T-cell (primary cell): ENCODE data around the gene GLI2. TPM values are rescaled to one million over a fixed set of nuclear protein-coding genes. Genes with fewer than 3 reads are reported as not detected.

Experiments used
- ATAC-seq, 4 experiments: fragments of 200-7000 bp in 3 of 4; fragments of 150-1000 bp in 1 of 4; cut with Tn5 transposase; replicated peaks in 1 of 4; 1 replicate in 3 of 4; 2 replicates in 1 of 4; pipeline ENCODE4 v1.10.0; 2021; ENCODE audit warnings: moderate library complexity in 3 of 4, mild to moderate bottlenecking in 2 of 4, moderate number of reproducible peaks in 1 of 4
- CTCF ChIA-PET, 2 donors: fragments of 300-600 bp; sonication (Branson Sonifier 250); formaldehyde crosslinking; loops; one replicate each; lab custom pipeline; 2022; ENCODE audit warnings: antibody characterized with exemption in 2 of 2; lab: Charles Lee
- POLR2A ChIA-PET, 2 donors: fragments of 300-600 bp; sonication (Branson Sonifier 250); formaldehyde crosslinking; loops; one replicate each; lab custom pipeline; 2022; ENCODE audit warnings: antibody characterized with exemption in 2 of 2; lab: Charles Lee
- DNase-seq, 35 experiments: peaks; one replicate each; pipeline versions ENCODE4 v3.0.0 to v3.0.0-alpha.2; 2013 to 2023
- H3K27ac ChIP-seq: one replicate; pipeline ENCODE4 v1.5.1; 2013; ENCODE audit warnings: low read length
- H3K27me3 ChIP-seq, 2 experiments: replicated peaks in 1 of 2; 1 replicate in 1 of 2; 2 replicates in 1 of 2; pipeline versions ENCODE4 v1.6.1 to v1.7.0; 2013; ENCODE audit warnings: low read length in 1 of 2, mixed read lengths in 1 of 2; ENCODE audit not compliant: control insufficient read depth in 2 of 2, insufficient read depth in 2 of 2; ENCODE audit errors: extremely low read depth in 1 of 2
- H3K36me3 ChIP-seq, 2 donors: 1 replicate in 1 of 2; 2 replicates in 1 of 2; pipeline versions ENCODE4 v1.6.1 to v1.7.0; 2013; ENCODE audit warnings: low read length in 1 of 2; ENCODE audit not compliant: control insufficient read depth in 2 of 2, insufficient read depth in 1 of 2; ENCODE audit errors: extremely low read depth in 1 of 2
- H3K4me1 ChIP-seq, 2 experiments: 1 replicate in 1 of 2; 2 replicates in 1 of 2; pipeline versions ENCODE4 v1.6.1 to v1.7.0; 2013; ENCODE audit warnings: low read length in 2 of 2, mixed read lengths in 1 of 2; ENCODE audit not compliant: insufficient read depth in 2 of 2, control insufficient read depth in 1 of 2; ENCODE audit errors: extremely low read depth in 1 of 2
- H3K4me3 ChIP-seq, 2 donors: 1 replicate in 1 of 2; 2 replicates in 1 of 2; pipeline versions ENCODE4 v1.5.1 to v1.7.0; 2013; ENCODE audit warnings: mild to moderate bottlenecking in 2 of 2, low read length in 1 of 2, moderate library complexity in 1 of 2; ENCODE audit not compliant: control insufficient read depth in 1 of 2; ENCODE audit errors: extremely low read depth in 1 of 2
- H3K9me3 ChIP-seq: 2 replicates; pipeline ENCODE4 v1.7.0; 2013
- H3K27ac Mint-ChIP-seq, 2 donors: one replicate each; pipeline ENCODE4 v1.8.0; 2020 to 2021; ENCODE audit warnings: mild to moderate bottlenecking in 2 of 2, mixed read lengths in 2 of 2
- H3K27me3 Mint-ChIP-seq, 2 donors: one replicate each; pipeline ENCODE4 v1.8.0; 2021 to 2022; ENCODE audit warnings: mixed read lengths in 2 of 2
- H3K36me3 Mint-ChIP-seq: one replicate; pipeline ENCODE4 v1.8.0; 2021; ENCODE audit warnings: mixed read lengths
- H3K4me1 Mint-ChIP-seq, 3 donors: one replicate each; pipeline ENCODE4 v1.8.0; 2020 to 2022; ENCODE audit warnings: mixed read lengths in 3 of 3, mild to moderate bottlenecking in 1 of 3
- H3K4me3 Mint-ChIP-seq, 3 donors: one replicate each; pipeline ENCODE4 v1.8.0; 2020 to 2022; ENCODE audit warnings: mild to moderate bottlenecking in 3 of 3, mixed read lengths in 3 of 3, moderate library complexity in 3 of 3
- H3K9me3 Mint-ChIP-seq, 3 donors: one replicate each; pipeline ENCODE4 v1.8.0; 2020 to 2022; ENCODE audit warnings: mixed read lengths in 3 of 3
- whole genome bisulfite sequencing: methylation state at CpG from one replicate; pipeline ENCODE4 v1.1.5; 2013; ENCODE audit warnings: missing lambda C conversion rate; ENCODE audit not compliant: insufficient coverage; 5-methylcytosine and 5-hydroxymethylcytosine counted together
- total RNA-seq, 35 experiments: library from RNA in 6 of 35; stranded (reverse) in 6 of 35; fragments of 120-200 nt in 1 of 35; gene quantifications; one replicate each; pipeline versions ENCODE4 v1.2.1 to v1.2.4 and lab custom pipeline; 2013 to 2026

GLI2 gene
- total RNA-seq, 5 donors from 2014 or later (not counting 1 experiment from before 2014, with no cell fraction given), result 0.25 TPM; not detected in 4

DNA sequence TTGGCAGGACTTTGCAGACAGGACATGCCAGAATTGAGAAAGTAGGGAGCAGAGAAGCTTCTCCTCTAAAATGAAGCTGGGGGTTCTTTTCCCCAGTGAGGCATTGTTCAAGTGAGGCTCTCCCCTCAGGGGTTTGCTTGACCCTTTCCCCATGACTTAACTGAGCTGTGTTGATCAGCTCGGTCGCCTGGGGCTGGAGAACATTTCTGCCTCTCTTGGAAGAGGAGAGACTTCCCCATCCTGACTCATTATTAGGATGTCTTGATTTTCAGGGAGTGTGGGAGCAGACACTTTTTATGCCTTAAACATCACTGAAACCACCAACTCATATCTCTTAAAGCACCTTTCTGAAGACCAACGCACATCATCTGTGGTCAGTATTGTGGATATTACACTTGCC, 27.9 kb upstream of the GLI2 start:
- WGBS, result no CpG with 5 or more reads among the region's 3 CpGs
- no peaks in the 10 kb centered on the region for H3K36me3 Mint-ChIP-seq
- no peaks in the 10 kb centered on the region for H3K36me3 ChIP-seq

DNA sequence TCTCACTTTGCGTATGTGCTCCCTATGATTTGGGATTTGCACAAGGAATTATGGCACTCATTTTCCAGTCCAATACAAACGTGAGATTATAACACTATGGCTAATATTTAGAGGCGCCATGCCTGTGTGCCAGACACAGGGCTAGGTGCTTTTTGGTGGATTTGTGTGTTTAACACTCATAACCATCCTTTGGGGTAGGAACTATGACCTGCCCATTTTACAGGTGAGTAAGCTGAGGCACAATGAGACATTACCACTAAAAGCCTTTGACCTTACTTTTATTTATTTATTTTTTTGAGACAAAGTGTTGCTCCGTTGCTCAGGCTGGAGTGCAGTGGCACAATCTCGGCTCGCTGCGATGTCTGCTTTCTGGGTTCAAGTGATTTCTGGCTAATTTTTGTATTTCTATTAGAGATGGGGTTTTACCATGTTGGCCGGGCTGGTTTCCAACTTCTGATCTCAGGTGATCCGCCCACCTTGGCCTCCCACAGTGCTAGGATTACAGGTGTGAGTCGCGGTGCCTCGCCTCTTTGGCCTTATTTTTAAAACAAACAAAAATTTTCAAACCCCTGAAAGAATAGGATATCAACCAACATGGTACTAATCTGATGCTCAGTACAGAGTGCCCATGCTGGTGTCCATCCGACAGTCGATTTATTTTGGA, 26.6 kb upstream of the GLI2 start:
- H3K27ac ChIP-seq, result no peak overlapping the region
- Mint-ChIP-seq H3K4me1 (no peaks in the 10 kb centered on the region), H3K36me3 (no peaks in the 10 kb centered on the region), H3K4me3 (no peak overlapping the region), H3K27ac (no peak overlapping the region), H3K9me3 (no peaks in the 10 kb centered on the region), H3K27me3 (peaks cover 9 to 12% of the 10 kb centered on the region in 2 donors)
- no peaks in the 10 kb centered on the region for H3K36me3 ChIP-seq
- no peak for DNase-seq
- ChIA-PET CTCF (no interaction called here), POLR2A (no interaction called here)
- no peaks in the 10 kb centered on the region for H3K4me1 ChIP-seq
- no peak overlapping the region for H3K4me3 ChIP-seq
- no peak for ATAC-seq
- 86% methylated on average over 8 of the region's 14 CpGs for WGBS
- H3K9me3 ChIP-seq, result no peaks in the 10 kb centered on the region
- H3K27me3 ChIP-seq, result peaks cover 0 to 13% of the 10 kb centered on the region in 2 experiments

More for the DNA sequence above, 27.9 kb upstream of the GLI2 start:
- Histone ChIP-seq H3K4me1 (no peaks in the 10 kb centered on the region), H3K27ac (no peak overlapping the region), H3K4me3 (no peak overlapping the region), H3K27me3 (peaks cover 0 to 12% of the 10 kb centered on the region in 2 experiments), H3K9me3 (no peaks in the 10 kb centered on the region)
- CTCF ChIA-PET, result interaction anchor here in 1 of 2 donors (1.3 kb wide), 1 partner anchor 27 kb away, joined by 4 read pairs; no protein-coding TSS in a partner anchor
- POLR2A ChIA-PET, result no interaction called here
- no peak overlapping the region for H3K4me3 Mint-ChIP-seq
- H3K27me3 Mint-ChIP-seq, result peaks cover 10 to 13% of the 10 kb centered on the region in 2 donors
- no peak for DNase-seq
- H3K9me3 Mint-ChIP-seq, result no peaks in the 10 kb centered on the region
- H3K27ac Mint-ChIP-seq, result no peak overlapping the region
- ATAC-seq, result no peak
- no peaks in the 10 kb centered on the region for H3K4me1 Mint-ChIP-seq

DNA sequence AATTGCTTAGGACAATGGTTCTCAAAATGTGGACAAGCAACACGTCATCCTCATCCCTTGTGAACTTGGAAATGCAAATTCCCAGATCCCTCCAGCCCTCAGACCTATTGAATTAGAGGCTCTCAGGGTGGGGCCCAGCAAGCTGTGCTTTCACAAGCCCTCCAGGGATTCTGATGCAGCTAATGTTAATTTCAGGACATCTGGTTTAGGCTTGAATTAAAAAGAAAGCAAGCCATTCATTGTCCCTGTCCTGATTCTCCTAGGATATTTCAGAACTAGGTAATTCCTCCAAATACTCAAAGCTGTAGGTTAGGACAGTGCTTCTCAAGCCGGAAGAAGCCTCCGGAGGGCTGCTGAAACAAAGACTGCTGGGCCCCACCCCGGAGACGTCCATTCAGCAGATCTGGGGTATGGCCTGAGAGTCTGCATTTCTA, 26.0 kb upstream of the GLI2 start:
- CTCF ChIA-PET, result no interaction called here
- 55% methylated on average over 2 of the region's 5 CpGs for WGBS

DNA sequence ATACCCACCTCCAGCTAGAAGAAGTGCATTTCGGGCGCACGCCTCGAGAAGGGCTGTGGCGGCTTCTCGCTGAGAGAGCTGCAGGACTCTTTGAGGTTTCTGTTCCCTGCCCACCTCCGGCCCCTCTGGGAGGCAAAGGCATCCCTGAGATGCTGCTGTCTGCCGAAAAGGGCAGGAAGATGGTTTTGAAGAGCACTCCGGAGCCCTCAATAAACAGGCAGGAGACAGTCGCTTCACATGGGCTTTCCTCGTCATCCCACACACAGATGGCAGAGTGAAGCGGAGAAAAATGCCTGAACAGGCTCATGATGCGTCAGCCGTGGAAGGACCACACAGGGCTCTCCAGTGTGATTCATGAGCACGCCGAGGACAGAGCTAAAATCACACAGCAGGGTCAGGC, 25.4 kb upstream of the GLI2 start:
- CTCF ChIA-PET, result interaction anchor here in 1 of 2 donors (0.6 kb wide), 1 partner anchor 9 kb away, joined by 5 read pairs; no protein-coding TSS in a partner anchor
- H3K4me3 Mint-ChIP-seq, result no peak overlapping the region
- Histone ChIP-seq H3K4me1 (no peaks in the 10 kb centered on the region), H3K27ac (no peak overlapping the region), H3K4me3 (no peak overlapping the region), H3K9me3 (no peaks in the 10 kb centered on the region), H3K27me3 (peaks cover 0 to 11% of the 10 kb centered on the region in 2 experiments), H3K36me3 (no peaks in the 10 kb centered on the region)
- DNase-seq (no peak), ATAC-seq (no peak)
- peaks cover 14 to 16% of the 10 kb centered on the region in 2 donors for H3K27me3 Mint-ChIP-seq
- H3K27ac Mint-ChIP-seq, result no peak overlapping the region
- WGBS, result 85% methylated on average over 16 of the region's 16 CpGs
- no peaks in the 10 kb centered on the region for H3K4me1 Mint-ChIP-seq
- no peaks in the 10 kb centered on the region for H3K36me3 Mint-ChIP-seq
- POLR2A ChIA-PET, result no interaction called here
- no peaks in the 10 kb centered on the region for H3K9me3 Mint-ChIP-seq

More for the DNA sequence above, 26.0 kb upstream of the GLI2 start:
- H3K27ac Mint-ChIP-seq, result no peak overlapping the region
- Histone ChIP-seq H3K27ac (no peak overlapping the region), H3K4me1 (no peaks in the 10 kb centered on the region), H3K9me3 (no peaks in the 10 kb centered on the region), H3K27me3 (peaks cover 0 to 14% of the 10 kb centered on the region in 2 experiments), H3K4me3 (no peak overlapping the region), H3K36me3 (no peaks in the 10 kb centered on the region)
- POLR2A ChIA-PET, result no interaction called here
- H3K9me3 Mint-ChIP-seq, result no peaks in the 10 kb centered on the region
- ATAC-seq (no peak), DNase-seq (no peak)
- H3K36me3 Mint-ChIP-seq, result no peaks in the 10 kb centered on the region
- H3K4me3 Mint-ChIP-seq, result no peak overlapping the region
- H3K4me1 Mint-ChIP-seq, result no peaks in the 10 kb centered on the region
- peaks cover 13 to 15% of the 10 kb centered on the region in 2 donors for H3K27me3 Mint-ChIP-seq

DNA sequence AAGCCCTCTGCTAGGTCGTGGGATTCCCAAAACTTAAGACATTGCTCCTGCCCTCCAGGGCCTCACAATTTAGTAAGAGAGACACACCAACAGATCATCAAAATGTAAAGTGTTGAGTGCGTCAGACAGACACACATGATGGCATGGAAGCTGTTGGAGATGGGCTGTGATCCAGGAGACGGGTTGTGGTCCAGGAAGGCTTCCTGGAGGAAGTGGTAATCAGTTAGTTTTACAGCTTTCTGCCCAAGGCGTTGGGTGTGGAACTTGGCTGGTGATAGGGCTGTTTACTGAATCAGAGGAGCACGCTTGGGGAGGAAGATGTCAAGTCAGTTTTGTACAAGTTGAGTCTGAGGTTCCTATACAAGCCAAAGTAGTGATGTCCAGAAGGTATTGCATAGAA, 24.0 kb upstream of the GLI2 start:
- DNase-seq (no peak), ATAC-seq (no peak)
- Mint-ChIP-seq H3K9me3 (no peaks in the 10 kb centered on the region), H3K4me1 (no peaks in the 10 kb centered on the region), H3K27me3 (peaks cover 14 to 17% of the 10 kb centered on the region in 2 donors), H3K27ac (no peak overlapping the region), H3K36me3 (no peaks in the 10 kb centered on the region), H3K4me3 (no peak overlapping the region)
- H3K9me3 ChIP-seq, result no peaks in the 10 kb centered on the region
- no peak overlapping the region for H3K27ac ChIP-seq
- CTCF ChIA-PET, result no interaction called here
- no peaks in the 10 kb centered on the region for H3K36me3 ChIP-seq
- no peak overlapping the region for H3K4me3 ChIP-seq
- WGBS, result 48% methylated on average over 4 of the region's 5 CpGs
- no peaks in the 10 kb centered on the region for H3K4me1 ChIP-seq
- POLR2A ChIA-PET, result no interaction called here
- peaks cover 0 to 12% of the 10 kb centered on the region in 2 experiments for H3K27me3 ChIP-seq

DNA sequence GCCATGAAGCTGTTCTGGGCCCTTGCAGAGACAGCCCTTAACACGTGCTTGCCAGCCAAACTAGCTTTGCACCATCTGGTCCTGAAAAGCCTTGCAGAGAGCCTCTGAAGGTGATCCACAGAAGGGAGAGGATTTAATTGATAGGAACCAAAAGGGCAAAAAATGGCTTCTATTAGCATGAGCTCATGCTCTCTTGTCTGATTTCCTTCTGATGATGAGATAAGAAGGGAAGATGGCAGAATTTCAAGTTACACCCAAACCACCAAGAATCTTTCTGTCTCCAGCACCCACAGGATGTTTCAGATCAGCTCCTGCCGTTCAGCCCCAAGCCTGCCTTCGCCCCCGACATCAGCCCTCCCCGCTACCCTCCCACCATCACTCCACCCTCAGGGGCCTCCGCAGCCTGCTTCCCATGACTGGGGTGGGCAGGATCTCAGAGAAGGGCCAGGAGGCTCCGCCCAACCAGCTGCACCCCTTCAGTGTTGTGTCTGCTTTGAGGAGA, 23.4 kb upstream of the GLI2 start:
- Histone ChIP-seq H3K9me3 (no peaks in the 10 kb centered on the region), H3K36me3 (no peaks in the 10 kb centered on the region), H3K27me3 (peaks cover 0 to 13% of the 10 kb centered on the region in 2 experiments), H3K27ac (no peak overlapping the region), H3K4me1 (no peaks in the 10 kb centered on the region), H3K4me3 (no peak overlapping the region)
- 38% methylated on average over 2 of the region's 7 CpGs for WGBS
- DNase-seq, result no peak
- Mint-ChIP-seq H3K27ac (no peak overlapping the region), H3K4me3 (no peak overlapping the region), H3K4me1 (no peaks in the 10 kb centered on the region), H3K9me3 (no peaks in the 10 kb centered on the region), H3K36me3 (no peaks in the 10 kb centered on the region), H3K27me3 (peaks cover 13 to 14% of the 10 kb centered on the region in 2 donors)
- ChIA-PET POLR2A (no interaction called here), CTCF (no interaction called here)
- no peak for ATAC-seq
